LHCN-M2 (cell line): ENCODE results near the gene ABCA2. TPM values are rescaled to one million over a fixed set of nuclear protein-coding genes. Genes with fewer than 3 reads are reported as not detected.
A peak's percentile ranks its signal among the peaks of the same experiment; 100 is the strongest.
"Not testable (repeated sequence)": the region's sequence is repeated elsewhere in the genome, so short reads cannot be mapped to it uniquely, and the experiment has no call there.

Experiments
- DNase-seq: peaks from one replicate; pipeline ENCODE4 v3.0.0-alpha.2; 2012; ENCODE audit warnings: low read depth
- total RNA-seq: library from RNA; depleted of rRNA; stranded (reverse); fragments of >200 nt; gene quantifications from 2 replicates; pipeline ENCODE4 v1.2.3, GENCODE V29; 2014

The ABCA2 gene
- total RNA-seq, 1 experiment from 2014 or later, result 15.5 TPM

- no peak for DNase-seq
These were observed 13.1 kb downstream of the ABCA2 start for GRCh38 chr9:137014776-137015539.

- DNase-seq, result no peak
These were observed 13.9 kb downstream of the ABCA2 start for GRCh38 chr9:137014166-137014565.

- DNase-seq, result no peak
These were observed 14.5 kb downstream of the ABCA2 start for GRCh38 chr9:137013571-137013940.

- no peak for DNase-seq
These were observed 15.1 kb downstream of the ABCA2 start for GRCh38 chr9:137012694-137013570.

- DNase-seq, result no peak
These were observed 15.9 kb downstream of the ABCA2 start for GRCh38 chr9:137011907-137012675.

GRCh38 chr9:137011156-137011555, 16.9 kb downstream of the ABCA2 start:
- no peak for DNase-seq

- DNase-seq, result no peak
These were observed 17.9 kb downstream of the ABCA2 start for GRCh38 chr9:137009938-137010732.

GRCh38 chr9:137009217-137009616, 18.8 kb downstream of the ABCA2 start:
- DNase-seq, result no peak

GRCh38 chr9:137008312-137008711, 19.7 kb downstream of the ABCA2 start:
- no peak for DNase-seq

- DNase-seq, result no peak
These were observed 20.2 kb downstream of the ABCA2 start for GRCh38 chr9:137007816-137008270.

GRCh38 chr9:137007108-137007815, 20.8 kb downstream of the ABCA2 start:
- DNase-seq, result no peak

GRCh38 chr9:137006116-137007003, 21.7 kb downstream of the ABCA2 start:
- DNase-seq, result no peak

- not testable (repeated sequence) for DNase-seq
These were observed 23.8 kb downstream of the ABCA2 start for GRCh38 chr9:137004285-137004684.

GRCh38 chr9:137002646-137003041, 25.4 kb downstream of the ABCA2 start:
- DNase-seq, result no peak

GRCh38 chr9:137001857-137002645, 26.0 kb downstream of the ABCA2 start:
- DNase-seq, result no peak

- DNase-seq, result peak; percentile 68
These were observed 27.7 kb downstream of the ABCA2 start for GRCh38 chr9:137000177-137000930.

- DNase-seq, result no peak
These were observed 30.2 kb downstream of the ABCA2 start for GRCh38 chr9:136997830-136998234.

GRCh38 chr9:136997371-136997770, 30.7 kb downstream of the ABCA2 start:
- no peak for DNase-seq
